Suppressor macrophage treated with lipopolysaccharide for 1 hour (primary cell): ENCODE data around the gene ACOX3.
"Not testable (repeated sequence)": the region's sequence is repeated elsewhere in the genome, so short reads cannot be mapped to it uniquely, and the experiment has no call there.

Source experiments
- DNase-seq, 3 donors: peaks; one replicate each; pipeline ENCODE4 v3.0.0-alpha.2; 2020 to 2022

The ACOX3 gene

DNA sequence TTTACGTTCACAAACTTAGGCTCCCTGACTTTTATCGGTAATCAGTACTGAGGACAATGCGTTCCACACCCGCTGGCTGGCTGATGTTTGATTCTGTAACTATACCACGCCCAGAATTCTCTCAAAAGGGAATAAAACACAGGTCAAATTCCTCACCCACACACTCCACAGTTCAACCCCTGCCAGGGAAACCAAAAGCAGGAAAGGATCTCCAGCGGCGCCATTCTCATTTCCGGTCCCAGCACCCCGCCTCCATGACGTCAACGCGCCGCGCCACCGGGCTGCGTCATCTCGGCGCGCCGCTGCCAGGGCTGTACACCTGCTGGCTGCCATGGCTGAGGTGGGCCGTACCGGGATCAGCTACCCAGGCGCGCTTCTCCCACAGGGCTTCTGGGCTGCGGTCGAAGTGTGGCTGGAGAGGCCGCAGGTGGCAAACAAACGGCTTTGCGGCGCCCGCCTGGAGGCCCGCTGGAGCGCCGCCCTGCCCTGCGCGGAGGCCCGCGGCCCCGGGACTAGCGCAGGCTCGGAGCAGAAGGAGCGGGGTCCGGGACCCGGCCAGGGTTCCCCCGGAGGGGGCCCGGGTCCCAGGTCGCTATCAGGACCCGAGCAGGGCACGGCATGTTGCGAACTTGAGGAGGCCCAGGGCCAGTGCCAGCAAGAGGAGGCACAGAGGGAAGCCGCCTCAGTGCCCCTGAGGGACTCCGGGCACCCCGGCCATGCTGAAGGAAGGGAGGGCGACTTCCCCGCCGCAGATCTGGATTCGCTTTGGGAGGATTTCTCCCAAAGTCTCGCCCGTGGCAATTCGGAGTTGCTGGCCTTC lies at the start of gene ACOX3, which contains the start of gene TRMT44:
ACOX3 (minus strand) TSS at position 232 of the 820 bp plus-strand sequence. CDS start 24,202 bp downstream, outside the sequence.
TRMT44 (plus strand) TSS at position 286 of the 820 bp plus-strand sequence; CDS start at position 332, 46 bp downstream.
- peak; percentile 95 to 97 (median 95) for DNase-seq

DNA sequence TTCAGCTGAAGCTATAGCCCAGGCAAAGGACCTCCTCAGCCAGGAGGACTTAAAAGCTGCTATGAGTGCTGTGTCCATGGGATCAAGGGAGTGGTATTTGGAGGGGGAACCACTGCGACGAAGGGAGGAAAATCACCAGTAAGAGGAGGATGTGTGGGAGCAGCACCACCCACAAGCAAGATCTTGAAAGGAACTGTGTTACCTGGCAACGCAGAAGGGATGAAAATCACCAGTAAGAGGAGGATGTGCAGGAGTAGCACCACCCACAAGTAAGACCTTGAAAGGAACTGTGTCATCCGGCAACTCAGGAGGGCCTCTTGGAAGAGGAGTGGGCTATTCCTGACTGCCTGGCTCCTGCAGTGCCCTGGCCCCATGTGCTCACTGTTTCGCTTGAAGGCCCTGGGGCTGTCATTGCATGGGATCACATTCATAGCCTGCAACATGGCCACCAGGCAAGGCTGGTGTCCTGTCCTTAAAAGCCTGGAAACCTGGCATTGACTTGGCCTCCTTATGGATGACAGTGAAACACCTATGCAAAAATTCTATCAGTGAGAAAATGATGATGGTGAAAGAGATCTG lies 48.4 kb upstream of the ACOX3 start:
- no peak for DNase-seq

DNA sequence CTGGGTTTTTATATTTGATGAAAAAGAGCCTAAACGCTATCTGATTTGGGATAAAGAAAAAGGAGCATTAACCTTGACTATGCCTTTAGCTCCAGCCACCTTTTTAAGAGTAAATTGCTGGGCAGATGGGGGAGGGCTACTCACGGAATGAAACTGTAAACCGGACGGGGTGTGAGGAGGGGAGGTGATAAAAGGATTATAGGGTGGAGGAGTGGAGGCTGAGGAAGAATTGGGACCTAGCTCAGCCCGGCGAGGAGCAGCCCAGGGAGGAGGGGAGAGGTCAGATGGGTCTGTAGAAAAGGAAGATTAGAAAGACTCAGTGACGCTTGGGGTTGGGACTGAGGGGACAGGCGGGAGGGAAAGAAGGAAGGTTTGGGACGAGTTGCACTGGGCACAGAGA lies 46.1 kb upstream of the ACOX3 start:
- not testable (repeated sequence) for DNase-seq

DNA sequence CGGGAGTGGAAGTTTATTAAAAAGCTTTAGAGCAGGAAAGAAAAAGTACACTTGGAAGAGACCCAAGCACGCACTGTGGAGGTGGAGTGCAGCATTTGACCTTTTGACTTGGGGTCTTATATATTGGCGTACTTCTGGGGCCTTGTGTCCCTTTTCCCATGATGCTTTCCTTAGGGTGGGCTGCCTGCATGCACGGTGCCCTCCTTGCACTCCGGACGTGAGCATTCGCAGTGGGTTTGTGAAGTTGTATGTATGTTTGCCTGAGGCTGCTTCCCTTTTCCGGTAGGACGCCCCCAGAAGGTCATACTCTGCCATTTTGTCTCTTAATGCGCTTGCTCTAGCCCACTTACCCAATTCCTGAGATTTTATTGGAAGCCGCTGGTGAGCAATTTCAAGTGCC lies 39.7 kb upstream of the ACOX3 start:
- DNase-seq = no peak

DNA sequence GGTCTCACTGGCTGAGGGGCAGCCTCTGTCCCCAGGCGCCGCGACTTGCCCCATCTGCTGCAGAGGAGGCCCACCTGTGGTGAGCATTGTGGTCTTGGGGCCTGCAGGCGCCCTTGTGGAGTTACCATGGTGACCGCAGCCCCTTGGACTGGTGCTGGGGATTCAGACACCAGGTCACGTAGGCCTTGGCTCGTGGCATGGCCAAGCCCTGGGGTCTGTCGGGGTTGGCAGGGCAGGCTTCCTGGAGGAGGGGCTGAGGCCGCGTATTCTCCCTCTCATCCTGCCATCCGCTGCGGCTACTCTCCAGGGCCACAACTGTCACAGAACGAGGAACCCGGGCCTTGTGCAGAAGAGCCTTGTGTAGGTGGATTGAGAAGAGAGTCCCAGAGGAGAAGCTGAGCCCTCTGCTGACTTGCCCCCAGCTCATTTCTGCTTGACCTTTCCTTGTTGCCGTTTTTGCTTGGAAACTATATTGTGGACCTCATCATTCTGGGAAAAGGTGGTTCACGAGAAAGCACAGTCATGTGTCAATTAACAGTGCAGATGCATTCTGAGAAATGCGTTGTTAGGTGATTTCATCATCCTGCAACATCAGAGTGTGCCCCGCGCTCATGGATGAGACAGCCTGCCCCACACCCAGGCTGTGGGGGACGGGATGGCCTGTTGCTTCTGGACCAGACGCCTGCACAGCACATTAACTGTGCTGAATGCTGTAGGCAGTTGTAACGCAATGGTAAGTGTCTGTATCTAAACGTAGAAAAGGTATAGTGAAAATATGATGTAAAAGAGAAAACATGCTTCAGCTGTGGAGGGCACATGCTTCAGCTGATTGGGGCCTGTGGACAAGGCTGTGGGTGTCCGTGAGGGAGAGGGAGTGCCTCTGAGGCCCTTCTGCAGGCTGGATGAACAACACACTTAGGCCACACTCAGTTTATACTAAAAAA lies 38.5 kb upstream of the ACOX3 start:
- no peak for DNase-seq

DNA sequence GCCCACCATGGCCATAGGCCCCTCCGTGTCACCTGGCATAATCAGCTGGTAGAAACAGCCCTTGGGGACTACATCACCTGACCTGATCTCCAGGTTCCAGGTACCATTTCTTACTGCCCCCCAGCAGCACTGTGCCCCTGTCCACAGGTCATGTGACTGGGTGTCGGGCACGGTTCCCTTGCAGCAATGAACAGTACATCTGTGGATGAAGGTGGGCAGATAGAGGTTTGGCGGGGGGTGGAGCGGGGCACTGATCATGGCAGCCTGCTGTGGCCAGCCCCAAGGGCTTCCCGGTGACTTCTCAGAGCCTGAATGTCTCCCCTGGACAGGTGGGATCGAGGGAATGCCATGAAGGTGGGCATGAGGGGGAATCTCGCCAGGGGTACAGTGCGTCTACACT lies 37.8 kb upstream of the ACOX3 start:
- no peak for DNase-seq

DNA sequence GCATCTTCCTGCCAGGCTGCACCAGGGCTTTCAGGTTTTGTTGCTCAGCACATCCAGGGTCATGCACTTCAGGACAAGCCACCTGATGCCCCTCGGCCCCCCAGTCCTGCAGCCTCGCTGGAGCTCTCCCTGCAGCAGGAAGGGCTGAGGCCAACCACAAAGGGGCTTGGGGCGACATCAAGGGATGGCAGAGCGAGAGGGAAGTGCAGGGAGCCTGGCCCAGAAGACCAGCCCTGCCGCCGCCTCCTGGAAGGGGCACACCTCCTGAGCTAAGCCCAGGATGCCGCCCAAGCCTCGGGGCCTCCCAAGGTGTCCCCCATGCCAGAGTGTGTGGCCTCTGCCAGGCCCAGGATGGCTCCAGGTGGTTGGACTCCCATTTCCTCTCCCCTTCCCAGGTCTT lies 37.2 kb upstream of the ACOX3 start:
- DNase-seq = no peak

DNA sequence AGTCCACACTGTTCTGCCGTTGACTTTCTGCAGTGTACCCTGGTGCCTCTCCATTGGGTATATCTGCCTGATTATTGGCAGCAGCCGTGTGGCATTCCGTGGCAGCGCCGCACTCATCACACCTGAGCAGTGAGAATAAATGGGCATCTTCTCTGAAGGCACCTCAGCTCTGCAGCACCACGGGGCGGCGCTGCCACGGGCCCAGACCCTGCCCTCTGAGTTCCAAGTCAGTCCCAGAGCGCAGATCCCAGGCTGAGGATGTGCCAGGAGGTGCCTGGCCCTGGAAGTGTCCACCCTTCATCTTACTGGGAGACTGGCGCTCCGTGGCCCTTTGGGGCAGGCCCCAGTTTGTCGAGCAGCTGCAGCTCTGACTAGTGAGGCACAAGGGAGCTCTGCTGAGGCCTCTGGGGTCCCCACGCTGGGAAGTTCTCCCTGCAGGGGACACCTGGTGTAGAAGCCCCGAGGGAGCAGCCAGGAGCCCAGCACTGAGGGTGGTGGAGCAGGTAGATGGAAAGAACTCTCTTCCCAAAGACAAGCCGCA lies 36.6 kb upstream of the ACOX3 start:
- DNase-seq = no peak

DNA sequence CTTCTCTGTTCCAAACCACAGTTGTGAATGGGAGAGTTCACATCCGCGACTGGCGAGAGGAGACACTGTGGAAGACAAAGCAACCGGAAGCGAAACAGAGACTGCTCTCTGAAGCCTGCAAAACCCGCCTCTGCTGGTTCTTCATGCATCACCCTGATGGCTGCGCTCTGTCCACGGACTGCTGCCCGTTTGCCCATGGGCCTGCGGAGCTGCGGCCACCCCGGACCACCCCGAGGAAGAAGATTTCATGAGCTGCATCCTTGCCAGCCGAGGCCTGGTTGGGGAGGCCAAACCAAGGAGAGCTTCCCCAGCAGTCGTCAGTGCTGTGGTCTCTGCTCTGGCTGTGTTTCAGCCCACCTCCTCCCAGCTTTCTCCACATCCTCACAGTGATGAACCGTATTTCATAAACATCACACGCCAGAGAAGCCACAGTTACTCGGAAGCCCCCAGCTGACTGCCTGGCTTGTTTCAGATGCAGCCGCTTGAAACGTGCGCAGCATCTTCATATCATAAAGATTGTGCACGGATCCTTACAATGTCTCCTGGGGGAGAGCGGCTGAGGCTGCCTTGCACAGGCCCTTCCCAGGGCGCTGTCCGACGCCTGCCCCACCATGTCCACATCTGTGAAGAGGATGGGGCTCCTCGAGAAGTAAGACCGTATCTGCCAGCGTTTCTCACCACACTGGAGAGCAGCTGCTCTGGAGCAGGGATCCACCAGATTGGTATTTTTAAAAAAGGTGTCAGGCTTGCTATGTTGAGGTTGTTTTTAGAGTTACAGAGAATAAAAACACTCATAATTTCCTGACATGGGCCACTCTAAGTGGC lies 35.4 kb upstream of the ACOX3 start:
- no peak for DNase-seq

DNA sequence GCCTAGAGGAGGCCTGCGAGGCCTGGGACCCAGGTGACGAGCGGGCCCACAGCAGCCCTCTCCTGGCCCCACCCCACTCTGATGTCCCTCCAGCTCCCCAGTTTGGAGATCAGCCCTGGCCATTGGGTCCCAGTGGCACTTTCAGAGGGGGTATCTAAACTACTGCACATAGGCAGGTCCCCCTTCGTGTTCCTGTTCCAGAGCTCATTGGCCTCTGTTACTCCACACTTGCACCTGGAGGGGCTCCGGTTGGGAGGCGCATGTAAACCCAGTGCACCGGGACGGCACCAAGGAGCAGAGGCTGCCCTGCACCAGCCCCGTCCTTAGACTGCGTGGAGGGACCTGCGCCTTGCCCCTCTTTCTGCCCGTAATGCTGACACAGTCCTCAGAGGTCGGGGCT lies 34.3 kb upstream of the ACOX3 start:
- no peak for DNase-seq

DNA sequence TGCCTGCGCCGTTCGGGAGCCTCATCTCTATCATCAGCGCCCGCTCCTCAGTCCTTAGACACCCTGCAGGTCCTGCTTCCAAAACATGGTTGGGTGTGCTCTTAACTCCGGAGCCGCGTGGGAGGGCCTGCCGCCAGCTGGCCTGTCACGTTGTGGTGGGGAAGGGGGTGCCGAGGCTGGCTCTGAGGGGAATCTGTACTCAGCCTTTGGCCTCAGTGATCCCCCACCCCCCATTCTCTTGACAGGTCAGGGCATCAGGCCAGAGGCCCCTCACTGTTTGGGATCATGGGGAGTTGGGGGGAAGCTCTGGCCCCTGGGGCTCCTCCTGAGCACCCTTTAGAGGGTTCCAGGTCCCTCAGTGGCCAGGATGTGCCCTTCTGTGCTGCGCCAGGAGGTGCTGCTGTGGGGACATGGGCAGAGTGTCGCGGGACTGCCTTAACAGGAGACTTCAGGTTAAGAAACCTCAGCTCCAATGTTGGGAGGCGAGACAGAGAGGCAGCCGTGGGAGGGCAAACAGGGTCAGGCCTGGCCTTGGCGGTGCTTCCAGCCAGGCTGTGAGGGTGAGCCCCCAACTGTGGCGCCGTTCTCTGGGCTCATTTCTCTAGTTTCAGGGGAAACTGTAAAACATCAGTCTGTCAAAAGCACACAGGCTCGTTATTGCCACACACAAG lies 33.5 kb upstream of the ACOX3 start:
- no peak for DNase-seq

DNA sequence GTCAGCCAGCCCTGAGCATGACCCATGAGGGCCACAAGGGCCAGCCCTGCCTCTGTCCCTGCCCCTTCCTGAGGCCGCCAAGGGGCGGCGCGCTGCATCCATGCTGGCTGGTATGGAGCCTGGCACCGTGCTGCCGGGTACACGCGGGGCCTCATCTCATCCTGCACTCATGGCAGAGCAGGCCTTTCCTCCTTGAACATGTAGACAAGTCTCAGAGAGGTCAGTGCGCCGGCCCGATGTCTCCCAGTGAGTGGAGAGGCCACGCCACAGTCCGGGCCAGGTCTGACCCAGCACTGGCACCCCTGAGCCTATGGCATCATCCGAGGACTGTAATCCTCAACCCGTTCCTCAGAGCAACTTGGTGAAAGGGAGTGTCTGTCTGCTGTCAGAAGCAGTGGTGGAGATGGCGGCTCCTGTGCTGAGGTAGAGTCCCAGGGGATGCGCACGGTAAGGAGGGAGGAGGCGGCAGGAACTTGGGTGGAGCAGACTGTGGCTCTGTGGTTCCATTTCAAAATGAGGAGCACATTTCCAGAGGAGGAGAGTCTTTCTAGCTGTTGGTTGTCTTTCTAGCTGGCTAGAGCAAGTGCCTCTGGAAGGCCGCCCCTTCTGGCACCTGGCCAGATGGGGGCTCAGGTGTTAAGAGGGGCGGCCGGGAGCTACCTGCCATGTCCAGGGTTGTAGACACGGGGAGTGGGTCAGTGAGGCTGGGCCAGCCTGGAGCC lies 32.8 kb upstream of the ACOX3 start:
- no peak for DNase-seq

DNA sequence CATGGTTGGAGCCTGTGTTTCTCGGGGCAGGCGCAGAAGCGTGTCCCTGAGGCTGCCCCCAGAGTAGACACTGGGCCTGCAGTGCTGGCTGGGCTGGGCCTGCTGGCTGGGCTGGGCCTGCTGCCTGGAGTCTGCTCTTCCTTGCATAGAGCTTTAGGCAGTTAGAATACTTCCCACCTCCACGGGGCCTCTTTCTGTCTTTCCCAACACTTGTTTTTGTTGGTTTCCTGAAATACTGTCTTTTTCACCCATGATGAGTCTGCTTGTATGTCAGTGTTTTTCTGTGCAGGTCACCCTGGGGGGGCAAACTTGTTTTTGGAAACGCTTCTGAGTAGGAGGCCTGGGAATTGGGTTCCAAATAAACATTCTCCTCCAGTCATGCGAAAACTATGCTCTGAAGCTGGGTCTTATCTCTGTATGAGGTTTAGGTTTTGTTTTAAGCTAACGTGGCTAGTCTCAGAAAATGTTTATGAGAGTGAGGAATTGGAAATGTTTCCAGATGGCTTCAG lies 32.2 kb upstream of the ACOX3 start:
- no peak for DNase-seq

DNA sequence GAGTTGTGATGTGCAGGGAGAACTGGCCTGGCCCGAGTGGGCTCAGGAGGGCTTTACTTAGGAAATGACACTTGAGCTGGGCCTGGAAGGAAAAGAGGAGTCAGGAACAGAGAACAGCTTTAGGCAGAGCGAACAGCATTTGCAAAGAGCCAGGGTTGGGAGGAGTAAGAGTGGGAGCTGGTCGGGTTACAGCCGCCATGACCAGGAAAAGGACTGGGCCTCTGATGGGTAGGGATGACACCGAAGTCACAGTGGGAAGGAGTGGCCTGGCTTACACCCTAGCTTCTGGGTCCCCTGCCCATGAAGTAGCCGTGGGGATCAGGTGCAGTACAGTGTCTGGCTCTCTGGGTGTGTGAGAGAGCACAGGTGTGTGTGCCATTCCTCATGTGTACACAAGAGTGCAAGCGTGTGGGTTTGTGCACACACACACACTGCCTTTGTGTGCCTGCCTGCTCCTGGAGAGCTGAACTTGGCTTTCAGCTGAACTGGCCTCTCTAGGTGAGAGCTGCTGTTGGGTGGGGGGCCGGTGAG lies 31.7 kb upstream of the ACOX3 start:
- no peak for DNase-seq

DNA sequence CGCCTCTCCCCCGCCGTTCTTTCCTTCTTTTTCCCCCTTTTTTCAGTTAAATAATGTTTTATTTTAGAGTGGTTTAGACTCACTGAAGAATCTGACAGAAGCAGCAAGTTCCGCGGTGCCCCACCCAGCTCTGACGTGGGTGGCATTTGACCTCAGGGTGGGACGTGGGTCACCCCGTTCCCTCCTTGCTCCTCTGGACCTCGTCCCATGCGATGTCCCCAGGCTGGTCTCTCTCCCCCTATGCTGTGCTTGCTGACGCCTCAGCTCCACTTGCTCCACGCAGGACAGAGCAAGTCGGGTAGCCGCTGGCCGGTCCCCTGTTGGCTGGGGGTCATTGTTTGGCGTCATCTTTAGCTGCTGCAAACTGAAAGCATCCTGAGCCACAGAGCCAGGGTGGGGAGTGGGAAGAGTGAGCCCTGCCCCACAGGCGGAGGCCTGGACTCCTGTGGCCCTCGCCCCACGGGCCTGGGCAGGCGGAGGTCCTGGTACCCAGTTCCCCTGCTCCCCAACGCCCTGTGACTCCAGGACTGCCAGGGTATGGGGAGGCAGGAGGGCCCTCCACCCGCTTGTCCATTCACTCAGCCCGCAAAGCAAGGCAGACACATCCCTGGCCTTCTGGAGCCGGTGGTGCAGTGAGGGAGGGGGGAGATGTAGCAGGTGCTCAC lies 30.8 kb upstream of the ACOX3 start:
- DNase-seq = no peak

DNA sequence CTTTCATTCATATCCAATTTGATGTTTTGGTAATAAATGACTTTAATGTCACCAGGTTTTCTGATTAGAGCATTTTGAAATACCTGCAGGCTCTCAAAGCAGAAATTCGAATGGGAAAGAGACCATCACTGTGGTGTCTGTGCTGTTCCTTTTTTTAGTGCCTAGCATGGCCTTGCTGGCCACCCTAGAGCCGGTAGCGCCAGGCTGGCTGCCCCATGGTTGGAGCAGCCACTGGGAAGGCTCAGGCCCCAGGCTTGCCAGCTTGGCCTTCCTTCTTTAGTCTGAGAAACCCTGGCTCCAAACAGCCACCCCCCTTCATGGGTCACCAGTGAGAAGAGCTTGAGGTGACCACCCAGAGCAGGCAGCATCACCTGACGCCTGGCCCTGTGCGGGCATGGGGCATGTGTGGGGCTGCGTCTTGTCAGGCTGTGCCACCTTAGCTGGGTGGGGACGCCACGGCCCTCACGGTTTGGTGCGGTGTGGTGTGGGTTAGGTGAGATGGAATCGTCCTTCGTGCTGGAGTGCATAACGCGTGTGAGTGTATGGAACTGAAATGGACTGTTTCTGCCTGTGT lies 30.0 kb upstream of the ACOX3 start:
- DNase-seq = no peak

DNA sequence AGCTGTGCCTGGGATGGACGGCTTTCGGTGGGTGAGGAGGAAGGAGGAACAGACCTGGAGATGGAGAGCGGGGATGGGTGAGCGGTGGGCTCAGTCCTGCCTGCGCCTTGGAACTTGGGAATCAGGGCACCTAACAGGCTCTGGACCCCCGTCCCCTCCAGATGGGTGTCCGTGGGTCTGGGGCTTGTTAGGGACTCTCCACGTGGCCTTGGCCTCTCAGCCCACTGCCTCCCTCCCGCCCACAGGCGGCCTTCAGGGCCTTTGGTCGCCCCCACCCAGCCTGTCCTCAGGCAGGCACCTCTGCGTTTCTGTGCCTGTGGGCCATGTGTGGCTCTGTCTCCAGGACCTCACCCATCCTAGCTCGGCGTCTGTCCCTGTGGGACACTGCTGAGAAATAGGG lies 29.0 kb upstream of the ACOX3 start:
- DNase-seq = no peak

DNA sequence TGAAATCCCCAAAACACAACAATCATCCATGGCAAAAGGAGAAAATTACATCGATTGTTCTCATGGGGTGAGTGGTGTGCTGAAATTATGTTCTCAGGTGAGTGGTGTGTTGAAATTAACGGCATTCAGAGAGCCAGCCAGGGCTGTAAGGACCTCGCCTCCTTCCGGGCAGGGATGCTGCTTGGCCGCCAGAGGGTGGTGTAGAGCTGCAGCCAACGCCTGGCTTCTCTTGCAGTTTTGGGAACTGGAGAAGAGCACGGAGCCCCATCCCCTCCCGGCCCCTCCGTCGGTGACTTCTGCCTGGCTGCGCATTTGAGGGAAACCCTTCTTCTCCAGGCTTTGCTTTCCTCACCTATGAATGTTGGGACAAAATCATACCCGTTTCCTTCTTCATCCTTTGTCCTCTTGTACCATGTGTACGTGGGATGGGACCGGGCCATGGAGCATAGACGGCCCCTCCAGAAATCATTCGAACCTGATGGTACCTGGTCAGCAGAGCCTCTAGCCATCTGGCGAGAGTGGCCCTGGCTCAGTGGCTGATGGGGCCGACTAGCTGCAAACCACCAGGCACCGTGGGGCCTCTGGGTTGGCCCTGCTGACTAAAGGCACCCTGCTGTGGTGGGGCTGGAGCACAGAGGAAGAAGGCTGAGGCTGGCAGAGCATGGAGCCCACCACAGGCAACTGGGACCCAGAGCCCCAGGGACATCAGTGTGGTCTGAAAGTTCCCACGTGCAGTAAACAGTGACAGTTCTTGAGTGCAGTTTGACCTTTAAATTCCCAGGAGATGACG lies 28.4 kb upstream of the ACOX3 start:
- DNase-seq = peak; percentile 66 to 80 (median 66)

DNA sequence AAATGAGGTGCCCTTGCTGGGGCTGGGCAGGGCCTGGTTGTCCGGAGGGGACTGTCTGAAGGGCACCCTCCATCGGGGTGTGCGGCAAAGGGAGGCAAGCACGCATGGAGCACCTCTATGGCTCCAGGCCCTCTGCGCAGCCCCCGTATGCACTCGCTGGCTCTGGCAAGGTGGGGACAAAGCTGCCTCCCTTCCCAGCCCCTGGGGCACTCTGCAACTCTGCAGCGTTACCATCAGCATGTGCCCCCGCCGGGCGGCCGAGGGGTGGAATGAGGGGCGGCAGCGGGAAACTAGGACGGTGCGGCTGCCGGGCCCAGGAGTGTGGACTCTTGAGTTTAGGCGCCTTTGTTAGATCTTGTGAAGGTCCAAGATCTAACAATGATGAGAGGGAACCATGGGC lies 26.5 kb upstream of the ACOX3 start:
- DNase-seq = no peak
